ENCODE data around the gene OBP2A. TPM values are rescaled to one million over a fixed set of nuclear protein-coding genes. Genes with fewer than 3 reads are reported as not detected.

The OBP2A gene
- total and polyA plus RNA-seq, 9 donors = 1.4 to 7.8 (median 4.8) TPM; not detected in 5

DNA sequence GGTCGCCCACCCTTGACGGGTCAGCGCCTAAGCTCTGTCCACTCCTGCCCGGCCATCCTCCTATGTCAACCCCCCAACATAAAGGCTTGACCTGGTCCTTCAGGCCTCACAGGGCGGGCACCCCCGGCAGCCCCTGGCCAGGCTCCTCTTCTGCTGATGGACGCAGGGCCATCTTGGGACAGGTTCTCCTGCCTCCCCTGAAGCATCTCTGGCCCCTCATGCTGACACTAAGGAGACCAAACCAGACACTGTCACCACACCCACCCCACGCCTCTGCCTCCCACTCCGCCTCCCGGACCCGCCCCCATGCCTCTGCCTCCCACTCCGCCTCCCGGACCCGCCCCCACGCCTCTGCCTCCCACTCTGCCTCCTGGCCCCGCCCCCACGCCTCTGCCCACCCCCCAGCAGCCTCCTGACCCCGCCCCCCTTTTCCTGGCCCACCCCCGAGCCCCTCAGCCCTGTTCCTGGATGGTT is 6.8 kb downstream of the OBP2A start:
- 86 to 90% (median 86%) methylated on average over 17 to 19 of the region's 19 CpGs for WGBS, 3 donors
- no peak overlapping the region for H3K4me3 ChIP-seq
- no peak for DNase-seq
- no peaks in the 10 kb centered on the region for H3K4me1 ChIP-seq (ENCODE audit: insufficient read depth)
- H3K9me3 ChIP-seq = no peaks in the 10 kb centered on the region
- no peaks in the 10 kb centered on the region for H3K27me3 ChIP-seq
- intact Hi-C loops (cut with DNase I) = no loop called here
- no peaks in the 10 kb centered on the region for H3K36me3 ChIP-seq
- TF ChIP-seq CTCF (IDR thresholded peaks at IDR 0.05) (no peak), POLR2A (IDR thresholded peaks at IDR 0.05) (no peak), EP300 (IDR thresholded peaks at IDR 0.05) (no peak)
- H3K27ac ChIP-seq = no peak overlapping the region

DNA sequence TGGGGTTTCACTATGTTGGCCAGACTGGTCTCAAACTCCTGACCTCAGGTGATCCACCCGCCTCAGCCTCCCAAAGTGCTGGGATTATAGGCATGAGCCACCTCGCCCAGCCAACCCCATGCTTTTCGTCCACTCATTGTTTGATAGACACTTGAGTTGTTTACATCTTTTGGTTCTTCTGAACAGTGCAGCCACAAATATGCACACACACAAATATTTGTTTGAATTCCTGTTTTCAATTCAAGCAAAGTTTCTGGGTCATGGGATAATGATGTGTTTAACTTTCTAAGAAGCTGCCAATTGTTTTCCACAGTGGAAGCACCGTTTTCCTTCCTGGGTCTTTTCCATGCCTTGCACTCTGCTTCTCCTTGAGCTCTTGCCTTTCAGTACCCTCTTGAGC is 8.8 kb downstream of the OBP2A start:
- no peaks in the 10 kb centered on the region for H3K36me3 ChIP-seq
- no peaks in the 10 kb centered on the region for H3K27me3 ChIP-seq
- no peaks in the 10 kb centered on the region for H3K4me1 ChIP-seq (ENCODE audit: insufficient read depth)
- no peak overlapping the region for H3K4me3 ChIP-seq
- intact Hi-C loops (cut with DNase I) = no loop called here
- no peak for DNase-seq
- no peak for TF ChIP-seq POLR2A (IDR thresholded peaks at IDR 0.05)
- 65 to 79% (median 70%) methylated on average over 4 of the region's 4 CpGs for WGBS, 3 donors
- no peak overlapping the region for H3K27ac ChIP-seq
- no peaks in the 10 kb centered on the region for H3K9me3 ChIP-seq

DNA sequence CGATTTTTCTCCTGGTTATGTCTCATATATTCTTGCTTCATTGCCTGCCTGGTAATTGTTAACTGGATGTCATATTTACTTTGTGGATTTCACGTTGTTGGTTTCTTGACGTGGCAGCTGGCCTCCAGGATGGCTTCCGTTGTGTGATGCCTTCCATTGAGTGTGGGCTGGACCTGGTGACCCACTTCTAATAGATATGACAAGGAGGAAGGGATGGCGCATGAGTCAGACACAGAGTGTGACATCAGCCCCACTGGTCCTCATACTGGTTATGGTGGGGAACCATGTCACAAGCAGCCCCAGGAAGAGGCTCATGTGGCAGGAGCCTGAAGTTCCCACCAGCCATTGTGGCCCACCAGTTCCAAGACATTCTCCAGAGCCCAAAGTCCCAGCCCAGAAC is 9.3 kb downstream of the OBP2A start:
- intact Hi-C loops (cut with DNase I) = no loop called here
- DNase-seq = no peak

GRCh38 chr9:135555910-135556309 is 10.0 kb downstream of the OBP2A start:
- intact Hi-C loops (cut with DNase I) = no loop called here
- Histone ChIP-seq H3K27ac (no peak overlapping the region), H3K27me3 (no peaks in the 10 kb centered on the region), H3K36me3 (no peaks in the 10 kb centered on the region), H3K9me3 (no peaks in the 10 kb centered on the region), H3K4me1 (ENCODE audit: insufficient read depth) (no peaks in the 10 kb centered on the region), H3K4me3 (no peak overlapping the region)
- WGBS, 3 donors = 70 to 77% (median 75%) methylated on average over 16 of the region's 16 CpGs
- no peak for DNase-seq
- TF ChIP-seq POLR2A (IDR thresholded peaks at IDR 0.05) (no peak), CTCF (IDR thresholded peaks at IDR 0.05) (no peak)

More for the DNA sequence above, 9.3 kb downstream of the OBP2A start:
- no peak overlapping the region for H3K4me3 ChIP-seq
- no peaks in the 10 kb centered on the region for H3K36me3 ChIP-seq
- no peaks in the 10 kb centered on the region for H3K4me1 ChIP-seq (ENCODE audit: insufficient read depth)
- H3K9me3 ChIP-seq = no peaks in the 10 kb centered on the region
- WGBS, 3 donors = 87 to 89% (median 88%) methylated on average over 5 of the region's 5 CpGs
- H3K27ac ChIP-seq = no peak overlapping the region
- TF ChIP-seq EP300 (IDR thresholded peaks at IDR 0.05) = no peak
- no peak for TF ChIP-seq CTCF (IDR thresholded peaks at IDR 0.05)
- no peak for TF ChIP-seq POLR2A (IDR thresholded peaks at IDR 0.05)
- H3K27me3 ChIP-seq = no peaks in the 10 kb centered on the region

GRCh38 chr9:135559606-135560005 is 13.7 kb downstream of the OBP2A start:
- Histone ChIP-seq H3K9me3 (no peaks in the 10 kb centered on the region), H3K27me3 (no peaks in the 10 kb centered on the region), H3K36me3 (no peaks in the 10 kb centered on the region), H3K4me1 (ENCODE audit: insufficient read depth) (no peaks in the 10 kb centered on the region), H3K4me3 (no peak overlapping the region), H3K27ac (no peak overlapping the region)
- TF ChIP-seq POLR2A (IDR thresholded peaks at IDR 0.05) (no peak), CTCF (IDR thresholded peaks at IDR 0.05) (no peak), EP300 (IDR thresholded peaks at IDR 0.05) (no peak)
- no peak for DNase-seq
- 17 to 25% (median 20%) methylated on average over 11 of the region's 11 CpGs for WGBS, 3 donors
- intact Hi-C loops (cut with DNase I) = no loop called here

All from ovary (tissue), 9 donors.